Lower lobe of right lung (tissue), 2 donors: ENCODE results near the gene CAMK2D. TPM values are rescaled to one million over a fixed set of nuclear protein-coding genes. Genes with fewer than 3 reads are reported as not detected.
A peak's percentile ranks its signal among the peaks of the same experiment; 100 is the strongest.

ENCODE experiments used
- ATAC-seq, 2 donors: fragments of 200-7000 bp; cut with Tn5 transposase; one replicate each; pipeline ENCODE4 v1.9.1; 2020 to 2022; ENCODE audit warnings: mild to moderate bottlenecking in 2 of 2, moderate library complexity in 2 of 2
- DNase-seq: peaks from one replicate; pipeline ENCODE4 v3.0.0-alpha.2; 2020
- H3K27ac ChIP-seq: fragments of 200-600 bp; one replicate; pipeline ENCODE4 v1.8.0; 2022
- H3K27me3 ChIP-seq: fragments of 200-600 bp; one replicate; pipeline ENCODE4 v1.8.0; 2022; ENCODE audit warnings: low read depth
- H3K36me3 ChIP-seq: fragments of 200-600 bp; one replicate; pipeline ENCODE4 v1.8.0; 2022; ENCODE audit warnings: mild to moderate bottlenecking
- H3K4me1 ChIP-seq: fragments of 200-600 bp; one replicate; pipeline ENCODE4 v1.8.0; 2022
- H3K4me3 ChIP-seq: fragments of 200-600 bp; one replicate; pipeline ENCODE4 v1.8.0; 2022; ENCODE audit warnings: mild to moderate bottlenecking
- H3K9me3 ChIP-seq: fragments of 200-600 bp; one replicate; pipeline ENCODE4 v1.8.0; 2022
- intact Hi-C: fragments of 100-400 bp; cut with DNase I; formaldehyde crosslinking; loops from one replicate; pipeline ENCODE4 v1.11.0; 2022
- total RNA-seq: library from RNA; stranded (reverse); fragmentation: NEBNext Ultra II Directional; extraction: Animal tissue kit (Norgen Biotek cat#: 25700); gene quantifications from one replicate; pipeline ENCODE4 v1.2.1, GENCODE V29; 2021
- TF ChIP-seq, protein P1 (sequence below): fragments of 200-600 bp; IDR thresholded peaks from one replicate; pipeline ENCODE4 v1.8.0; 2022; ENCODE audit warnings: antibody characterized with exemption, mild to moderate bottlenecking
- donor health status: DM: no; HTN: yes; CAD: no; lungs with severe emphysema.

Gene CAMK2D
- total RNA-seq, 1 donor from 2014 or later = 40.7 TPM

DNA sequence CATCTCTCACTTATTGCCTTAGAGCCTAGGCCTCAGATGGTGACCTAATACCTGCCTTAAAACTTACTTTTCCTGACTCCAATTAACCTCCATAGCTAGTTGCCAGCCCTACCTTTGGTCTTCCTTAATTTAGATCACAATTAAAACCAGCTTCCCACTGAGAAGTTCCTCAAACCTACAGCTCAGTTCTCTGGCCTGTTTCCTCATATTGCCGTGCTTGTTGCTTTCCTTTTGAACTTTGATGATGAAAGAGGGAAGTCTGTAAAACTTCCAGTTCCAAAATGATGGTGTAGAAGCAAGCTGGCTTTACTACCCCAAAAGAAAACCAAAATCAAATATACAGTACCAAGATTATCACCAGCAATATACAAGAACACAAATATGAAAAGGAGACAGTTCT lies 28.9 kb upstream of the CAMK2D start:
- Histone ChIP-seq H3K4me1 (peaks cover 6% of the 10 kb centered on the region), H3K9me3 (peaks cover 11% of the 10 kb centered on the region), H3K4me3 (no peak overlapping the region), H3K36me3 (no peaks in the 10 kb centered on the region), H3K27me3 (no peaks in the 10 kb centered on the region), H3K27ac (no peak overlapping the region)
- intact Hi-C loops = no loop called here
- ATAC-seq = peak; percentile 13 to 40
- no peak for DNase-seq
- TF ChIP-seq, protein P1, sequence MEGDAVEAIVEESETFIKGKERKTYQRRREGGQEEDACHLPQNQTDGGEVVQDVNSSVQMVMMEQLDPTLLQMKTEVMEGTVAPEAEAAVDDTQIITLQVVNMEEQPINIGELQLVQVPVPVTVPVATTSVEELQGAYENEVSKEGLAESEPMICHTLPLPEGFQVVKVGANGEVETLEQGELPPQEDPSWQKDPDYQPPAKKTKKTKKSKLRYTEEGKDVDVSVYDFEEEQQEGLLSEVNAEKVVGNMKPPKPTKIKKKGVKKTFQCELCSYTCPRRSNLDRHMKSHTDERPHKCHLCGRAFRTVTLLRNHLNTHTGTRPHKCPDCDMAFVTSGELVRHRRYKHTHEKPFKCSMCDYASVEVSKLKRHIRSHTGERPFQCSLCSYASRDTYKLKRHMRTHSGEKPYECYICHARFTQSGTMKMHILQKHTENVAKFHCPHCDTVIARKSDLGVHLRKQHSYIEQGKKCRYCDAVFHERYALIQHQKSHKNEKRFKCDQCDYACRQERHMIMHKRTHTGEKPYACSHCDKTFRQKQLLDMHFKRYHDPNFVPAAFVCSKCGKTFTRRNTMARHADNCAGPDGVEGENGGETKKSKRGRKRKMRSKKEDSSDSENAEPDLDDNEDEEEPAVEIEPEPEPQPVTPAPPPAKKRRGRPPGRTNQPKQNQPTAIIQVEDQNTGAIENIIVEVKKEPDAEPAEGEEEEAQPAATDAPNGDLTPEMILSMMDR = no peak

DNA sequence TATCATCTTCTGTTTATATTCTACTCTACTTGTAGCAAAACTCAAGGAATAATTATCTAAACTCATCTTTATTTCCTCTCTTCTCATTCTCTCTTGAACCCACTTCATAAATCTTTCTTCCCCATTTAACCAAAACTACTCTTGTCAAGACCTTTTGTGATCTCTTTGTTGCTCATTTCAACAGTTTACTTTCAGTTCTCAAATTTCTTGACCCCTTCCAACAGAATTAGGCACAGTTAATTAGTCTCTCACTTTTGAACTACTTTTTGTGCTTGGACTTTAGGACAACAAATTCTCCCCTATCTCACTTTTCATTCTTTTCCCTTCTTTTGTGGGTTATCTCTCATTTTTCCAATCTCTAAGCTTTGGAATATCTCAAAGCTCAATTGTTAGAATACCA lies 27.4 kb upstream of the CAMK2D start:
- Histone ChIP-seq H3K27ac (no peak overlapping the region), H3K9me3 (peaks cover 11% of the 10 kb centered on the region), H3K4me1 (peaks cover 17% of the 10 kb centered on the region), H3K27me3 (no peaks in the 10 kb centered on the region), H3K4me3 (no peak overlapping the region), H3K36me3 (no peaks in the 10 kb centered on the region)
- ATAC-seq (no peak), DNase-seq (no peak)
- TF ChIP-seq, protein P1 = no peak
- intact Hi-C loops = no loop called here

DNA sequence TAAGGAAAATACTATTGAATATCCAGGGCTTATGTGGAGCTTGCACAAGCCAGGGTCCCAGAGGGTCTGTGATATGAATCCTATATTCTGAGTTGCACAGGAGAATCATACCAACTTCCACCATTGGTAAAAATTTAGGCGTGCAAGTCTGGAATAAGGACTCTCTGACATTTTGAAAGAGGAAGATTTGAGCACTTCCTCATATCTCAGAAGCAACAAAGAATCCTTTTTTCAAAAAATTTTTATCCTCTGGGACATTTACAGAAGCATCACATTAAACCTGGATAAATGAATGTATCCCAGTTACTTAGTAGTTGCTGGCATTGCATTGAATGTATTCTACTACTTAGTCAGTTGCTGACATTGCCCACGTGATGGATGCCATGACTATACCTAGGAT lies 24.2 kb upstream of the CAMK2D start:
- Histone ChIP-seq H3K4me1 (peaks cover 17% of the 10 kb centered on the region), H3K27me3 (no peaks in the 10 kb centered on the region), H3K27ac (no peak overlapping the region), H3K36me3 (no peaks in the 10 kb centered on the region), H3K4me3 (no peak overlapping the region), H3K9me3 (no peaks in the 10 kb centered on the region)
- TF ChIP-seq, protein P1 = no peak
- DNase-seq (no peak), ATAC-seq (no peak)
- intact Hi-C loops = no loop called here

DNA sequence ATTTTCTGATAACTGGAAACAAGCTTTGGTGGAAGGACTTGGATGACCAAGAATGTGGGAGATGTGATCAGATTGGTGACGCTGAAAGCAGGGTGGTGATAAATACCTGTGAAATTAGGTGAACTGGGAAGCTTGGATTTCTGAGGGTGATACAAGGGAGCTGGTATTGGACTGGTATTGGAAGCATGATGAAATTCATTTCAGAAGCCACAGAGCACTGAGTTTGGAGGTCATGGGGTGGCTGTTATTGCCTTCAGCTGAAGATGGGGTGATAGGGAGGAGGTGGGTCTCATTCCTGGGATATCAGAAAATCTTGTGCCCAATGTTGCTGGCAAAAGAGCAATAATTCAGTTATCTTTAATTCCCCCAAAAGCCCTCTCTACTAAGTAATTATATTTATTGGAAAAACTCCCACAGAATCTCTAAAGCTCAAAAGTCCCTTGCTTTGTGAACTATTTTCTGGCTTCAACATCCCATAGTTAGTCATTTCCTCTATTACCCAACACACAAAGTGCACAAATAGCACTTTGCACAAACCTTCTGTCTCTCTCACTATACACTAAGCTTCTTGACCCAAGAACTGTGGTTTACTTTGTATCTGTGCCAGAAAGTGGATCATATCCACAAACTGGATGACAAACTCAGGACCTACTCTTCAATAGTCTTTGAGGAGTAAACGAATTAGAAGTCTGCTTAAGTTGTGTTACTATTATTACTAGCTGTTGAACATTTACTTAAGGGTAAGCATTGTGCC lies 23.1 kb upstream of the CAMK2D start:
- no peaks in the 10 kb centered on the region for H3K36me3 ChIP-seq
- TF ChIP-seq, protein P1 = no peak
- H3K27ac ChIP-seq = no peak overlapping the region
- intact Hi-C loops = no loop called here
- no peaks in the 10 kb centered on the region for H3K9me3 ChIP-seq
- no peaks in the 10 kb centered on the region for H3K27me3 ChIP-seq
- H3K4me3 ChIP-seq = no peak overlapping the region
- DNase-seq (no peak), ATAC-seq (peak; percentile 65 to 80)
- peaks cover 11% of the 10 kb centered on the region for H3K4me1 ChIP-seq

DNA sequence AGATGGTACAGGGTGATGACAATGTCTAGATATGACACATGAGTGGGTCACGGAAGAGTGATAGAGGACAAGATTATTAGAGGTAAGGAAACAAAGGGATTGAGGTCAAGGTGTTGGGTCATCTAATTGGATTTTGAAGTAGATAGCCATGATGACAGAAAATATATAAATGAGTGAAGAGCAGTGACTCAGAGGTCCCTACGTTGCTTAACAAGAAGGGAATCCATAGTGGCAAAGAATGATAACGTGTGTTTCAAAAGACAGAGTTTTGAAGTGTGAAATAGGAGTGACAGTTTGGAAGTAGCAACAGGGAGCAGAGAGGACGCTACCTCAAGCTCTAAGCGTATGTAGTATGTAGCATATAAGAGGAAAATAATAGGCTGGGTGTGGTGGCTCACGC lies 22.2 kb upstream of the CAMK2D start:
- H3K36me3 ChIP-seq = no peaks in the 10 kb centered on the region
- no peak overlapping the region for H3K27ac ChIP-seq
- DNase-seq = no peak
- H3K27me3 ChIP-seq = no peaks in the 10 kb centered on the region
- no peak overlapping the region for H3K4me3 ChIP-seq
- no peak for ATAC-seq
- TF ChIP-seq, protein P1 = no peak
- intact Hi-C loops = no loop called here
- peaks cover 11% of the 10 kb centered on the region for H3K4me1 ChIP-seq
- H3K9me3 ChIP-seq = no peaks in the 10 kb centered on the region
